H1 (cell line): ENCODE measurements around the gene RAD18. TPM values are rescaled to one million over a fixed set of nuclear protein-coding genes. Genes with fewer than 3 reads are reported as not detected.

Source experiments
- CTCF ChIA-PET: fragments of 300-600 bp; sonication (Branson Sonifier 250); formaldehyde crosslinking; loops from one replicate; lab custom pipeline; 2021; ENCODE audit not compliant: partially characterized antibody; lab: Charles Lee
- POLR2A ChIA-PET: fragments of 300-600 bp; sonication (Branson Sonifier 250); formaldehyde crosslinking; loops from one replicate; lab custom pipeline; 2021; ENCODE audit warnings: inconsistent platforms; ENCODE audit not compliant: partially characterized antibody; lab: Charles Lee
- DNase-seq, 2 experiments: peaks; one replicate each; pipeline versions ENCODE4 v3.0.0 to v3.0.0-alpha.2; 2010 to 2022; ENCODE audit warnings: low spot score in 2 of 2, low read depth in 1 of 2, mixed read lengths in 1 of 2
- FAIRE-seq: peaks from 2 replicates; lab custom pipeline; 2011; peaks lifted over from hg19 to GRCh38; lab: Jason Lieb, UNC
- H2AFZ ChIP-seq: 2 replicates; pipeline ENCODE4 v1.8.1; 2012; ENCODE audit warnings: low read length, inconsistent platforms
- H2AK5ac ChIP-seq: 2 replicates; pipeline ENCODE4 v1.6.1; 2013; ENCODE audit warnings: low read depth, low read length
- H2BK120ac ChIP-seq: replicated peaks from 2 replicates; pipeline ENCODE3; 2013; ENCODE audit warnings: low read depth, low read length, inconsistent platforms
- H2BK12ac ChIP-seq: 2 replicates; pipeline ENCODE4 v1.6.1; 2013; ENCODE audit warnings: low read depth, low read length
- H2BK15ac ChIP-seq: 2 replicates; pipeline ENCODE4 v1.6.1; 2013; ENCODE audit warnings: low read length
- H2BK20ac ChIP-seq: 2 replicates; pipeline ENCODE4 v1.6.1; 2013; ENCODE audit warnings: low read length
- H2BK5ac ChIP-seq: 2 replicates; pipeline ENCODE4 v1.6.1; 2013; ENCODE audit warnings: low read depth, low read length
- H3K14ac ChIP-seq: 2 replicates; pipeline ENCODE4 v1.6.1; 2013; ENCODE audit warnings: inconsistent platforms; ENCODE audit not compliant: insufficient read length
- H3K18ac ChIP-seq: 2 replicates; pipeline ENCODE4 v1.6.1; 2013; ENCODE audit warnings: low read length; ENCODE audit errors: extremely low read depth
- H3K23ac ChIP-seq: 2 replicates; pipeline ENCODE4 v1.6.1; 2013; ENCODE audit warnings: inconsistent platforms; ENCODE audit not compliant: insufficient read length
- H3K23me2 ChIP-seq: 2 replicates; pipeline ENCODE4 v1.6.1; 2013; ENCODE audit warnings: low read depth, low read length
- H3K27ac ChIP-seq: 2 replicates; pipeline ENCODE4 v1.6.1; 2011; ENCODE audit warnings: low read depth, low read length, inconsistent platforms
- H3K27me3 ChIP-seq, 4 experiments: replicated peaks in 1 of 4; 1 replicate in 1 of 4; 2 replicates in 3 of 4; pipeline versions ENCODE4 v1.6.1 to v1.8.1; 2011 to 2013; ENCODE audit warnings: low read length in 3 of 4, mild to moderate bottlenecking in 3 of 4, inconsistent platforms in 2 of 4, mixed read lengths in 2 of 4, moderate library complexity in 1 of 4; ENCODE audit not compliant: control insufficient read depth in 3 of 4, insufficient read depth in 3 of 4; ENCODE audit errors: extremely low read depth in 1 of 4
- H3K36me3 ChIP-seq, 4 experiments: 2 replicates each; pipeline versions ENCODE4 v1.6.1 to v1.8.1; 2011 to 2013; ENCODE audit warnings: mild to moderate bottlenecking in 4 of 4, low read length in 3 of 4, moderate library complexity in 2 of 4, control low read depth in 1 of 4, inconsistent platforms in 1 of 4; ENCODE audit not compliant: insufficient read depth in 4 of 4, control insufficient read depth in 2 of 4
- H3K4ac ChIP-seq: replicated peaks from 2 replicates; pipeline ENCODE3; 2013; ENCODE audit warnings: low read length, low read depth, mixed read lengths, inconsistent platforms; ENCODE audit not compliant: insufficient read length
- H3K4me1 ChIP-seq, 4 experiments: replicated peaks in 1 of 4; 1 replicate in 1 of 4; 2 replicates in 3 of 4; pipeline versions ENCODE4 v1.6.1 to v1.8.1; 2011 to 2013; ENCODE audit warnings: low read length in 3 of 4, inconsistent platforms in 2 of 4, mixed read lengths in 1 of 4; ENCODE audit not compliant: insufficient read depth in 4 of 4, control insufficient read depth in 3 of 4
- H3K4me2 ChIP-seq, 2 experiments: 2 replicates each; pipeline versions ENCODE4 v1.6.1 to v1.8.1; 2011 to 2013; ENCODE audit warnings: low read depth in 2 of 2, low read length in 2 of 2, control low read depth in 1 of 2, inconsistent platforms in 1 of 2, mild to moderate bottlenecking in 1 of 2; ENCODE audit not compliant: insufficient read depth in 1 of 2
- H3K4me3 ChIP-seq, 4 experiments: fragments of 200-600, 300-600 bp in 1 of 4; sonication (generic), shearing (Covaris generic), sonication (Bioruptor Twin) in 1 of 4; 2 replicates each; pipeline versions ENCODE4 v1.5.1 to v1.8.1; 2011 to 2016; ENCODE audit warnings: low read length in 4 of 4, low read depth in 3 of 4, control low read depth in 2 of 4, inconsistent platforms in 2 of 4, mild to moderate bottlenecking in 2 of 4, mixed read lengths in 1 of 4, moderate library complexity in 1 of 4; ENCODE audit not compliant: insufficient read depth in 2 of 4; ENCODE audit errors: extremely low read depth in 1 of 4
- H3K56ac ChIP-seq: replicated peaks from 2 replicates; pipeline ENCODE3; 2013; ENCODE audit warnings: low read depth, mild to moderate bottlenecking, mixed read lengths, low read length, inconsistent platforms; ENCODE audit not compliant: insufficient read length
- H3K79me1 ChIP-seq: 2 replicates; pipeline ENCODE4 v1.6.1; 2013; ENCODE audit warnings: low read depth, low read length, control low read depth
- H3K79me2 ChIP-seq, 2 experiments: 2 replicates each; pipeline versions ENCODE4 v1.6.1 to v1.8.1; 2012 to 2013; ENCODE audit warnings: low read length in 2 of 2, mild to moderate bottlenecking in 2 of 2, inconsistent platforms in 1 of 2; ENCODE audit not compliant: insufficient read depth in 2 of 2, control insufficient read depth in 1 of 2
- H3K9ac ChIP-seq, 4 experiments: replicated peaks in 1 of 4; 1 replicate in 1 of 4; 2 replicates in 3 of 4; pipeline versions ENCODE4 v1.6.1 to v1.8.1; 2011 to 2013; ENCODE audit warnings: low read depth in 3 of 4, low read length in 3 of 4, control low read depth in 2 of 4, mild to moderate bottlenecking in 2 of 4, moderate library complexity in 2 of 4, inconsistent platforms in 1 of 4; ENCODE audit errors: extremely low read depth in 1 of 4
- H3K9me3 ChIP-seq, 2 experiments: 2 replicates each; pipeline versions ENCODE4 v1.6.1 to v1.8.1; 2012 to 2013; ENCODE audit warnings: mild to moderate bottlenecking in 2 of 2, moderate library complexity in 2 of 2, control low read depth in 1 of 2, inconsistent platforms in 1 of 2, low read depth in 1 of 2, low read length in 1 of 2, mixed read lengths in 1 of 2; ENCODE audit not compliant: insufficient read depth in 2 of 2
- H4K20me1 ChIP-seq, 2 experiments: replicated peaks in 1 of 2; 2 replicates each; pipeline versions ENCODE3 to v1.8.1; 2011 to 2013; ENCODE audit warnings: inconsistent platforms in 2 of 2, low read length in 2 of 2, mild to moderate bottlenecking in 1 of 2; ENCODE audit not compliant: insufficient read depth in 2 of 2, control insufficient read depth in 1 of 2
- H4K5ac ChIP-seq: 2 replicates; pipeline ENCODE4 v1.6.1; 2013; ENCODE audit warnings: low read length, low read depth, mixed read lengths, inconsistent platforms; ENCODE audit not compliant: insufficient read length
- H4K8ac ChIP-seq: 2 replicates; pipeline ENCODE4 v1.8.0; 2013; ENCODE audit warnings: mild to moderate bottlenecking, moderate library complexity, low read length, inconsistent platforms; ENCODE audit not compliant: insufficient read depth; ENCODE audit errors: extremely low read depth
- H4K91ac ChIP-seq: replicated peaks from 2 replicates; pipeline ENCODE3; 2013; ENCODE audit warnings: low read length, mixed read lengths, inconsistent platforms; ENCODE audit not compliant: insufficient read length
- CHD2 ChIP-seq: IDR thresholded peaks from 2 replicates; pipeline ENCODE4 v1.6.1; 2012; ENCODE audit warnings: low read length, improper control_type of control experiment
- POLR2A ChIP-seq, 2 experiments: IDR thresholded peaks; 1 replicate in 1 of 2; 2 replicates in 1 of 2; pipeline ENCODE4 v1.6.1; 2011; ENCODE audit warnings: low read depth in 2 of 2, low read length in 2 of 2, mild to moderate bottlenecking in 2 of 2; ENCODE audit errors: control extremely low read depth in 1 of 2
- TCF12 ChIP-seq: IDR thresholded peaks from 2 replicates; pipeline ENCODE4 v1.6.1; 2011; ENCODE audit warnings: low read depth, mild to moderate bottlenecking, low read length
- WGBS, 2 experiments: shearing (Covaris generic) in 1 of 2; methylation state at CpG; one replicate each; pipeline versions ENCODE4 v1.1.6 to v1.1.7; 2013 to 2015; ENCODE audit warnings: low lambda C conversion rate in 2 of 2, mixed read lengths in 2 of 2, inconsistent platforms in 1 of 2, low coverage in 1 of 2, missing lambda C conversion rate in 1 of 2; ENCODE audit not compliant: insufficient replicate concordance in 2 of 2, insufficient coverage in 1 of 2, insufficient read length in 1 of 2; ENCODE audit errors: extremely low coverage in 1 of 2, missing lambda C conversion rate in 1 of 2; 5-methylcytosine and 5-hydroxymethylcytosine counted together
- polyA plus RNA-seq, 7 experiments: library from polyadenylated mRNA; depleted of rRNA in 3 of 7; stranded (reverse) in 5 of 7; unstranded in 2 of 7; fragments of >200 nt in 5 of 7; fragments of 200-250 nt in 2 of 7; gene quantifications; 1 replicate in 5 of 7; 2 replicates in 1 of 7; 4 replicates in 1 of 7; pipeline versions ENCODE4 v1.2.1 to v1.2.3, GENCODE V29; 2011 to 2013; ENCODE audit warnings: missing spikeins in 2 of 7, mixed read lengths in 2 of 7
- total RNA-seq: library from RNA; stranded (reverse); fragmentation: NEBNext Ultra II Directional; extraction: Animal tissue kit (Norgen Biotek cat#: 25700); gene quantifications from 2 replicates; pipeline ENCODE4 v1.2.1, GENCODE V29; 2021

RAD18 gene
- total and polyA plus RNA-seq, 2 of the 8 experiments (the other 6 are each of a cell fraction or from before 2014, with no cell fraction given): 13.0 to 23.2 TPM

- H3K27me3 ChIP-seq: no peaks in the 10 kb centered on the region; a peak in 1 of 7 replicates
- no peak overlapping the region for H4K5ac ChIP-seq
- ChIA-PET CTCF (interaction anchor here (1.2 to 2.3 kb wide), 3 partner anchors 21 to 174 kb away, joined by 3 to 7 read pairs (median 4); partner anchors contain the start of gene OXTR), POLR2A (interaction anchor here (0.6 kb wide), 1 partner anchor 73 kb away, joined by 3 read pairs; no protein-coding TSS in a partner anchor)
- no peak for TF ChIP-seq CHD2
- TF ChIP-seq TCF12: no peak
- TF ChIP-seq POLR2A (IDR thresholded peaks at IDR 0.05; ENCODE audit: control extremely low read depth in 1 of 2, low read depth in 2 of 2, low read length in 2 of 2): no peak
- no peak overlapping the region for H4K91ac ChIP-seq
- H3K4me2 ChIP-seq: no peak overlapping the region
- H2AFZ ChIP-seq: no peak overlapping the region
- H3K9me3 ChIP-seq: no peaks in the 10 kb centered on the region
- H3K23me2 ChIP-seq: no peaks in the 10 kb centered on the region
- H2BK20ac ChIP-seq: no peak overlapping the region
- H2AK5ac ChIP-seq: no peak overlapping the region
- H4K8ac ChIP-seq: no peak overlapping the region
- H3K9ac ChIP-seq: no peak overlapping the region
- no peaks in the 10 kb centered on the region for H3K79me2 ChIP-seq
- H2BK12ac ChIP-seq: no peak overlapping the region
- H3K56ac ChIP-seq: no peak overlapping the region
- H3K18ac ChIP-seq: no peak overlapping the region
- no peak overlapping the region for H3K4me3 ChIP-seq
- no peaks in the 10 kb centered on the region for H4K20me1 ChIP-seq
- H3K14ac ChIP-seq: no peak overlapping the region
- H3K4me1 ChIP-seq: no peaks in the 10 kb centered on the region
- H2BK15ac ChIP-seq: no peak overlapping the region
- H2BK5ac ChIP-seq: no peak overlapping the region
- no peak overlapping the region for H2BK120ac ChIP-seq
- FAIRE-seq: no peak
- no peak overlapping the region for H3K23ac ChIP-seq
- H3K4ac ChIP-seq: no peak overlapping the region
- H3K36me3 ChIP-seq: no peaks in the 10 kb centered on the region
- H3K79me1 ChIP-seq: no peaks in the 10 kb centered on the region
- no peak overlapping the region for H3K27ac ChIP-seq
- no peak for DNase-seq
- 79% methylated on average over 3 of the region's 3 CpGs; no CpG with 5 or more reads in 1 of the 2 experiments for WGBS, 2 experiments
Observed at GRCh38 chr3:8837162-8837561, 126.1 kb downstream of the RAD18 start.
